Neural cell (in vitro differentiated cells): ENCODE results near the gene PMEL. TPM values are rescaled to one million over a fixed set of nuclear protein-coding genes. Genes with fewer than 3 reads are reported as not detected.

Experiments
- H2AFZ ChIP-seq: fragments of 200-600, 300-800 bp; sonication (generic), shearing (Covaris generic); 2 replicates; pipeline ENCODE4 v1.6.0; 2014; ENCODE audit warnings: low read depth, mild to moderate bottlenecking, antibody characterized with exemption, low read length, moderate library complexity
- H3F3A ChIP-seq: fragments of 200-600 bp; shearing (Covaris generic); 2 replicates; pipeline ENCODE4 v1.6.1; 2016; ENCODE audit warnings: mild to moderate bottlenecking, moderate library complexity, mixed read lengths, antibody characterized with exemption, low read length; ENCODE audit not compliant: insufficient read depth, poor library complexity, severe bottlenecking
- H3K27ac ChIP-seq: fragments of 200-600, 300-800 bp; sonication (generic), shearing (Covaris generic); 2 replicates; pipeline ENCODE4 v1.5.1; 2014; ENCODE audit warnings: mild to moderate bottlenecking, low read length, moderate library complexity
- H3K27me3 ChIP-seq: fragments of 300-800, 200-600 bp; sonication (generic), shearing (Covaris generic); 2 replicates; pipeline ENCODE4 v1.6.0; 2014; ENCODE audit warnings: mild to moderate bottlenecking, low read depth, low read length, moderate library complexity; ENCODE audit not compliant: insufficient read depth
- H3K36me3 ChIP-seq: fragments of 300-800, 200-600 bp; sonication (generic), shearing (Covaris generic); 2 replicates; pipeline ENCODE4 v1.5.1; 2014; ENCODE audit warnings: mild to moderate bottlenecking, antibody characterized with exemption, low read length, moderate library complexity; ENCODE audit not compliant: insufficient read depth
- H3K4me2 ChIP-seq: fragments of 300-800, 200-600 bp; sonication (generic), shearing (Covaris generic); 2 replicates; pipeline ENCODE4 v1.6.0; 2014; ENCODE audit warnings: mild to moderate bottlenecking, low read length
- H3K4me3 ChIP-seq: fragments of 300-800, 200-600 bp; sonication (generic), shearing (Covaris generic); 2 replicates; pipeline ENCODE4 v1.5.1; 2014; ENCODE audit warnings: mild to moderate bottlenecking, low read length, moderate library complexity
- H3K79me2 ChIP-seq: fragments of 200-600 bp; shearing (Covaris generic); replicated peaks from 2 replicates; pipeline ENCODE4 v1.6.0; 2014; ENCODE audit warnings: mild to moderate bottlenecking, low read length, moderate library complexity; ENCODE audit not compliant: insufficient read depth
- H3K9ac ChIP-seq: fragments of 300-800, 200-600 bp; sonication (generic), shearing (Covaris generic); 2 replicates; pipeline ENCODE4 v1.6.1; 2016; ENCODE audit warnings: mild to moderate bottlenecking, low read length, mixed read lengths
- H3K9me2 ChIP-seq: fragments of 200-600 bp; shearing (Covaris generic); 2 replicates; pipeline ENCODE4 v1.6.1; 2016; ENCODE audit warnings: mild to moderate bottlenecking, low read length, mixed read lengths; ENCODE audit not compliant: insufficient read depth
- H3K9me3 ChIP-seq: fragments of 200-600, 300-800 bp; sonication (generic), shearing (Covaris generic); 2 replicates; pipeline ENCODE4 v1.6.1; 2016; ENCODE audit warnings: mild to moderate bottlenecking, mixed run types, low read length, moderate library complexity, mixed read lengths
- H4K20me1 ChIP-seq: fragments of 200-600 bp; shearing (Covaris generic); 2 replicates; pipeline ENCODE4 v1.6.1; 2016; ENCODE audit warnings: mild to moderate bottlenecking, mixed run types; ENCODE audit not compliant: insufficient read depth
- CTCF ChIP-seq: fragments of 450-650 bp; IDR thresholded peaks from 2 replicates; pipeline ENCODE4 v1.5.1; 2014; ENCODE audit warnings: antibody characterized with exemption, mild to moderate bottlenecking, moderate library complexity; ENCODE audit not compliant: poor library complexity, severe bottlenecking
- EP300 ChIP-seq: fragments of 450-650 bp; conservative IDR thresholded peaks from 2 replicates; pipeline ENCODE4 v1.6.1; 2014; ENCODE audit warnings: antibody characterized with exemption, mild to moderate bottlenecking, moderate library complexity; ENCODE audit not compliant: poor library complexity, severe bottlenecking
- EZH2 ChIP-seq: fragments of 200-600, 300-800 bp; shearing (Covaris generic), sonication (generic); IDR thresholded peaks from 2 replicates; pipeline ENCODE4 v1.6.1; 2014; ENCODE audit warnings: antibody characterized with exemption, low read length, borderline replicate concordance, mild to moderate bottlenecking; ENCODE audit not compliant: insufficient read depth, poor library complexity, severe bottlenecking
- MXI1 ChIP-seq: fragments of 450-650 bp; conservative IDR thresholded peaks from 2 replicates; pipeline ENCODE4 v1.6.1; 2014; ENCODE audit warnings: antibody characterized with exemption, mild to moderate bottlenecking; ENCODE audit not compliant: poor library complexity, severe bottlenecking
- POLR2AphosphoS5 ChIP-seq: IDR thresholded peaks from 2 replicates; pipeline ENCODE4 v1.6.1; 2012
- RAD21 ChIP-seq: fragments of 450-650 bp; conservative IDR thresholded peaks from 2 replicates; pipeline ENCODE4 v1.6.1; 2014; ENCODE audit warnings: antibody characterized with exemption, mild to moderate bottlenecking, moderate library complexity
- SMC3 ChIP-seq: fragments of 450-650 bp; conservative IDR thresholded peaks from 2 replicates; pipeline ENCODE4 v1.6.1; 2014; ENCODE audit warnings: antibody characterized with exemption, mild to moderate bottlenecking, moderate library complexity; ENCODE audit not compliant: poor library complexity
- TAF1 ChIP-seq: IDR thresholded peaks from 2 replicates; pipeline ENCODE4 v1.6.1; 2012; ENCODE audit warnings: low read depth
- polyA plus RNA-seq: library from polyadenylated mRNA; depleted of rRNA; stranded (reverse); fragments of >200 nt; gene quantifications from 2 replicates; pipeline ENCODE4 v1.2.3, GENCODE V29; 2014
- TF ChIP-seq, protein P1 (sequence below): IDR thresholded peaks from 2 replicates; pipeline ENCODE4 v1.6.1; 2012; ENCODE audit warnings: borderline replicate concordance

PMEL gene
- polyA plus RNA-seq, 1 donor from 2014 or later = not detected

DNA sequence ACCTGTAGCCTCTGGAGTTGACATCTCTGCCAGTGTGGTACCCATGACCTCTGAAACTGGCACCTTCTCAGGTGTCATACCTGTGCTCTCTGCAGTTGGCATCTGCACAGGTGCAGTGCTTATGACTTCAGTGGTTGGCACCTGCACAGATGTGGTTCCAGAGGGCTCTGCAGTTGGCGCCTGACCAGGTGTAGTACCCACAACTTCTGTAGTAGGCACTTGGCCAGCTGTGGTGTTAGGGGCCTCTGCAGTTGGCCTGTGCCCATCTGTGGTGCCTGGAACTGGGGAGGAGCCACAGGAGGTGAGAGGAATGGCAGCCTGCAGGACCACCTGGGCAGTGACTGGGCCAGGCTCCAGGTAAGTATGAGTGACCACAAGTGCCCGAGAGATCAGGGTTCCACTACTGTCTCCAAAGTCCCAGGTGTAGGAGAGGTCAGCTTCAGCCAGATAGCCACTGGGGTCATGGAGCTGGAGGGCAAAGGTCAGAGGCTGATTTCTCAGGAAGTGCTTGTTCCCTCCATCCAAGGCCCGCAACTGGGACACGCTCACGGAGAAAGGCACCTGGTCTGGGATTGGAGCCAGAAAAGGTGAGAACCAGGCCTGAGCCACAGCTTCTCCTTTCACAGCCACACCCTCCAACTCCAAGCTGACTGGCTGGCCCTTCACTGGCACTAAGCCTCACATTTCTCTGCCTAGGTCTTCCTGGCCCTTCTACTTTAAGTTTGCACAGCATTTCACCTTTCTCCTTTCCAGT is 8.6 kb downstream of the PMEL start:
- Histone ChIP-seq H3K9me2 (no peaks in the 10 kb centered on the region), H3F3A (no peaks in the 10 kb centered on the region), H3K9me3 (no peaks in the 10 kb centered on the region), H3K9ac (no peak overlapping the region), H3K27me3 (no peaks in the 10 kb centered on the region), H3K4me3 (no peak overlapping the region), H3K4me2 (no peak overlapping the region), H3K36me3 (no peaks in the 10 kb centered on the region), H3K79me2 (no peaks in the 10 kb centered on the region), H4K20me1 (no peaks in the 10 kb centered on the region), H3K27ac (no peak overlapping the region), H2AFZ (no peak overlapping the region)
- no peak for TF ChIP-seq EP300
- TF ChIP-seq TAF1 = no peak
- no peak for TF ChIP-seq RAD21
- TF ChIP-seq SMC3 = no peak
- no peak for TF ChIP-seq POLR2AphosphoS5
- TF ChIP-seq MXI1 = no peak
- no peak for TF ChIP-seq CTCF

- H3K4me2 ChIP-seq = no peak overlapping the region
- no peaks in the 10 kb centered on the region for H3K27me3 ChIP-seq
- no peaks in the 10 kb centered on the region for H3K36me3 ChIP-seq
- H3K9me3 ChIP-seq = no peaks in the 10 kb centered on the region
- no peak for TF ChIP-seq POLR2AphosphoS5
- TF ChIP-seq MXI1 = no peak
- TF ChIP-seq CTCF = no peak
- TF ChIP-seq EP300 = no peak
- TF ChIP-seq EZH2 = no peak
- no peak for TF ChIP-seq RAD21
- no peak overlapping the region for H3K9ac ChIP-seq
- no peaks in the 10 kb centered on the region for H3F3A ChIP-seq
- H3K79me2 ChIP-seq = no peaks in the 10 kb centered on the region
- no peak overlapping the region for H3K27ac ChIP-seq
- no peak overlapping the region for H3K4me3 ChIP-seq
- H2AFZ ChIP-seq = no peak overlapping the region
- H3K9me2 ChIP-seq = no peaks in the 10 kb centered on the region
- no peaks in the 10 kb centered on the region for H4K20me1 ChIP-seq
Measured at GRCh38 chr12:55955800-55956508, 9.9 kb downstream of the PMEL start.

DNA sequence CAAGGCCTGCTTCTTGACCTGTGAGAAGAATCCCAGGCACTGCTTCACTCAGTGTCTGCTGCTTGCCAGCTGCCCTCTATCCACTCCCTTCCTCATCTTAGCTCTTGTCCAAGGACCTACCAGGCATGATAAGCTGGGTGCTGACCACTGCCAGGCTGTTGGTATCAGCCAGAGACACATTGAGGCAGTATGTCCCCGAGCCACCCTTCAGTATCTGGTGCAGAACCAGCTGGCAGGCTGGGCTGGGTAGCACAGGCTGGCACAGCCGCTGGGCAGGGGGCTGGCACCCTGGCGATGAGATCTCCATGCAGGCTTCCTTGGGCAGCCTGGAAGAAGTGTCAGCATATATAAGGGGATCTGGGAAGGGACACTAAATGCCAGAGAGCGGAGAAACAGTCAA is 10.5 kb downstream of the PMEL start:
- H3K36me3 ChIP-seq = no peaks in the 10 kb centered on the region

More for the DNA sequence above, 10.5 kb downstream of the PMEL start:
- Histone ChIP-seq H3K4me3 (no peak overlapping the region), H3K9me2 (no peaks in the 10 kb centered on the region), H3K9me3 (no peaks in the 10 kb centered on the region), H3K79me2 (no peaks in the 10 kb centered on the region), H3K4me2 (no peak overlapping the region), H3K27ac (no peak overlapping the region), H2AFZ (no peak overlapping the region), H3F3A (no peaks in the 10 kb centered on the region), H3K27me3 (no peaks in the 10 kb centered on the region), H3K9ac (no peak overlapping the region), H4K20me1 (no peaks in the 10 kb centered on the region)
- TF ChIP-seq, protein P1, sequence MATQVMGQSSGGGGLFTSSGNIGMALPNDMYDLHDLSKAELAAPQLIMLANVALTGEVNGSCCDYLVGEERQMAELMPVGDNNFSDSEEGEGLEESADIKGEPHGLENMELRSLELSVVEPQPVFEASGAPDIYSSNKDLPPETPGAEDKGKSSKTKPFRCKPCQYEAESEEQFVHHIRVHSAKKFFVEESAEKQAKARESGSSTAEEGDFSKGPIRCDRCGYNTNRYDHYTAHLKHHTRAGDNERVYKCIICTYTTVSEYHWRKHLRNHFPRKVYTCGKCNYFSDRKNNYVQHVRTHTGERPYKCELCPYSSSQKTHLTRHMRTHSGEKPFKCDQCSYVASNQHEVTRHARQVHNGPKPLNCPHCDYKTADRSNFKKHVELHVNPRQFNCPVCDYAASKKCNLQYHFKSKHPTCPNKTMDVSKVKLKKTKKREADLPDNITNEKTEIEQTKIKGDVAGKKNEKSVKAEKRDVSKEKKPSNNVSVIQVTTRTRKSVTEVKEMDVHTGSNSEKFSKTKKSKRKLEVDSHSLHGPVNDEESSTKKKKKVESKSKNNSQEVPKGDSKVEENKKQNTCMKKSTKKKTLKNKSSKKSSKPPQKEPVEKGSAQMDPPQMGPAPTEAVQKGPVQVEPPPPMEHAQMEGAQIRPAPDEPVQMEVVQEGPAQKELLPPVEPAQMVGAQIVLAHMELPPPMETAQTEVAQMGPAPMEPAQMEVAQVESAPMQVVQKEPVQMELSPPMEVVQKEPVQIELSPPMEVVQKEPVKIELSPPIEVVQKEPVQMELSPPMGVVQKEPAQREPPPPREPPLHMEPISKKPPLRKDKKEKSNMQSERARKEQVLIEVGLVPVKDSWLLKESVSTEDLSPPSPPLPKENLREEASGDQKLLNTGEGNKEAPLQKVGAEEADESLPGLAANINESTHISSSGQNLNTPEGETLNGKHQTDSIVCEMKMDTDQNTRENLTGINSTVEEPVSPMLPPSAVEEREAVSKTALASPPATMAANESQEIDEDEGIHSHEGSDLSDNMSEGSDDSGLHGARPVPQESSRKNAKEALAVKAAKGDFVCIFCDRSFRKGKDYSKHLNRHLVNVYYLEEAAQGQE = no peak
- no peak for TF ChIP-seq SMC3
- no peak for TF ChIP-seq POLR2AphosphoS5
- TF ChIP-seq RAD21 = no peak
- no peak for TF ChIP-seq MXI1
- no peak for TF ChIP-seq CTCF
- TF ChIP-seq EP300 = no peak
